ENCODE data around the gene RRAGD.

The RRAGD gene

GRCh38 chr6:89416796-89417195 lies 4.7 kb upstream of the RRAGD start:
- no peaks in the 10 kb centered on the region for H3K9me2 ChIP-seq (replicated peaks; ENCODE audit: insufficient read depth, low read length)
- H3K27me3 ChIP-seq (ENCODE audit: low read length): no peaks in the 10 kb centered on the region
- no peak overlapping the region for H3K9ac ChIP-seq (ENCODE audit: low read length)
- H3K4me3 ChIP-seq (ENCODE audit: insufficient read depth, low read length, poor library complexity, severe bottlenecking): no peak overlapping the region
- H3K36me3 ChIP-seq (ENCODE audit: low read length): no peaks in the 10 kb centered on the region
- no peak for TF ChIP-seq EZH2phosphoT487 (conservative IDR thresholded peaks at IDR 0.05; ENCODE audit: low read length)
- no peak for TF ChIP-seq CTCF (IDR thresholded peaks at IDR 0.05; ENCODE audit: insufficient read depth, low read length, poor library complexity, severe bottlenecking)
- no peaks in the 10 kb centered on the region for H3F3A ChIP-seq (ENCODE audit: insufficient read depth)
- H4K20me1 ChIP-seq (ENCODE audit: low read depth, low read length): no peaks in the 10 kb centered on the region
- no peak overlapping the region for H3K4me2 ChIP-seq (ENCODE audit: low read depth, low read length, poor library complexity, severe bottlenecking)
- H3K9me3 ChIP-seq (ENCODE audit: insufficient read depth, low read length): no peaks in the 10 kb centered on the region
- H2AFZ ChIP-seq (ENCODE audit: low read depth, low read length, severe bottlenecking): no peak overlapping the region
- no peak overlapping the region for H3K27ac ChIP-seq (ENCODE audit: low read depth, low read length)
- peaks cover under 1% of the 10 kb centered on the region; the same call in 1 of the 2 replicates for H3K79me2 ChIP-seq (ENCODE audit: insufficient read depth, low read length)

GRCh38 chr6:89415185-89415584 lies 3.1 kb upstream of the RRAGD start:
- Histone ChIP-seq H3K9ac (ENCODE audit: low read length) (no peak overlapping the region), H3F3A (ENCODE audit: insufficient read depth) (peaks cover 11% of the 10 kb centered on the region), H3K4me2 (ENCODE audit: low read depth, low read length, poor library complexity, severe bottlenecking) (no peak overlapping the region), H2AFZ (ENCODE audit: low read depth, low read length, severe bottlenecking) (no peak overlapping the region), H3K9me2 (replicated peaks; ENCODE audit: insufficient read depth, low read length) (no peaks in the 10 kb centered on the region), H3K27me3 (ENCODE audit: low read length) (no peaks in the 10 kb centered on the region), H3K4me3 (ENCODE audit: insufficient read depth, low read length, poor library complexity, severe bottlenecking) (no peak overlapping the region), H3K9me3 (ENCODE audit: insufficient read depth, low read length) (no peaks in the 10 kb centered on the region), H3K36me3 (ENCODE audit: low read length) (no peaks in the 10 kb centered on the region), H3K27ac (ENCODE audit: low read depth, low read length) (no peak overlapping the region), H3K79me2 (ENCODE audit: insufficient read depth, low read length) (peaks cover 17% of the 10 kb centered on the region), H4K20me1 (ENCODE audit: low read depth, low read length) (no peaks in the 10 kb centered on the region; the same call in 1 of the 2 replicates)
- TF ChIP-seq EZH2phosphoT487 (conservative IDR thresholded peaks at IDR 0.05; ENCODE audit: low read length) (no peak), CTCF (IDR thresholded peaks at IDR 0.05; ENCODE audit: insufficient read depth, low read length, poor library complexity, severe bottlenecking) (no peak)

- TF ChIP-seq EZH2phosphoT487 (conservative IDR thresholded peaks at IDR 0.05; ENCODE audit: low read length): no peak
- TF ChIP-seq CTCF (IDR thresholded peaks at IDR 0.05; ENCODE audit: insufficient read depth, low read length, poor library complexity, severe bottlenecking): no peak
- Histone ChIP-seq H2AFZ (ENCODE audit: low read depth, low read length, severe bottlenecking) (no peak overlapping the region), H3K27me3 (ENCODE audit: low read length) (no peaks in the 10 kb centered on the region)
Measured at GRCh38 chr6:89414215-89414614, 2.1 kb upstream of the RRAGD start.

More at GRCh38 chr6:89414215-89414614, 2.1 kb upstream of the RRAGD start:
- no peak overlapping the region for H3K4me3 ChIP-seq (ENCODE audit: insufficient read depth, low read length, poor library complexity, severe bottlenecking)
- H3F3A ChIP-seq (ENCODE audit: insufficient read depth): peaks cover 18% of the 10 kb centered on the region
- H3K9me2 ChIP-seq (replicated peaks; ENCODE audit: insufficient read depth, low read length): no peaks in the 10 kb centered on the region
- no peaks in the 10 kb centered on the region for H3K36me3 ChIP-seq (ENCODE audit: low read length)
- no peak overlapping the region for H3K9ac ChIP-seq (ENCODE audit: low read length)
- no peaks in the 10 kb centered on the region; the same call in 1 of the 2 replicates for H4K20me1 ChIP-seq (ENCODE audit: low read depth, low read length)
- no peak overlapping the region for H3K27ac ChIP-seq (ENCODE audit: low read depth, low read length)
- H3K79me2 ChIP-seq (ENCODE audit: insufficient read depth, low read length): peaks cover 26% of the 10 kb centered on the region
- no peaks in the 10 kb centered on the region for H3K9me3 ChIP-seq (ENCODE audit: insufficient read depth, low read length)
- H3K4me2 ChIP-seq (ENCODE audit: low read depth, low read length, poor library complexity, severe bottlenecking): no peak overlapping the region
